Liver (tissue), 9 donors: Measurements from ENCODE around the gene SPG21. TPM values are rescaled to one million over a fixed set of nuclear protein-coding genes. Genes with fewer than 3 reads are reported as not detected.

ENCODE experiments used
- DNase-seq: peaks from one replicate; pipeline ENCODE4 v3.0.0-alpha.2; 2017; ENCODE audit warnings: low spot score
- H3K27ac ChIP-seq, 2 donors: one replicate each; pipeline ENCODE4 v1.7.0; 2013; ENCODE audit warnings: inconsistent platforms in 2 of 2, low read length in 2 of 2, control low read depth in 1 of 2, low read depth in 1 of 2, mild to moderate bottlenecking in 1 of 2
- H3K27me3 ChIP-seq, 4 donors: one replicate each; pipeline versions ENCODE4 v1.6.1 to v1.7.0; 2013; ENCODE audit warnings: low read length in 3 of 4, inconsistent platforms in 1 of 4, mild to moderate bottlenecking in 1 of 4, moderate library complexity in 1 of 4; ENCODE audit not compliant: control insufficient read depth in 4 of 4, insufficient read depth in 4 of 4
- H3K36me3 ChIP-seq, 4 donors: one replicate each; pipeline versions ENCODE4 v1.6.1 to v1.7.0; 2013; ENCODE audit warnings: low read length in 3 of 4, mild to moderate bottlenecking in 3 of 4, low read depth in 1 of 4, moderate library complexity in 1 of 4; ENCODE audit not compliant: control insufficient read depth in 4 of 4, insufficient read depth in 3 of 4
- H3K4me1 ChIP-seq, 4 donors: one replicate each; pipeline versions ENCODE4 v1.6.1 to v1.7.0; 2013; ENCODE audit warnings: low read length in 3 of 4, mild to moderate bottlenecking in 3 of 4, moderate library complexity in 1 of 4; ENCODE audit not compliant: control insufficient read depth in 4 of 4, insufficient read depth in 4 of 4
- H3K4me3 ChIP-seq, 3 donors: one replicate each; pipeline versions ENCODE4 v1.6.1 to v1.7.0; 2013; ENCODE audit warnings: low read length in 3 of 3, control low read depth in 1 of 3, low read depth in 1 of 3, mild to moderate bottlenecking in 1 of 3
- H3K9ac ChIP-seq, 2 donors: one replicate each; pipeline ENCODE4 v1.7.0; 2013; ENCODE audit warnings: low read length in 2 of 2, mild to moderate bottlenecking in 2 of 2, moderate library complexity in 2 of 2, control low read depth in 1 of 2, low read depth in 1 of 2
- H3K9me3 ChIP-seq, 4 donors: one replicate each; pipeline versions ENCODE4 v1.6.1 to v1.7.0; 2013; ENCODE audit warnings: low read length in 3 of 4; ENCODE audit not compliant: control insufficient read depth in 4 of 4
- ATF3 ChIP-seq: IDR thresholded peaks from 2 replicates; pipeline ENCODE4 v1.6.1; 2016; ENCODE audit warnings: antibody characterized with exemption
- CTCF ChIP-seq: fragments of 150-350 bp; IDR thresholded peaks from 2 replicates; pipeline ENCODE4 v1.5.1; 2017; ENCODE audit warnings: improper control_type of control experiment, low read depth, low read length; ENCODE audit not compliant: missing input control
- EGR1 ChIP-seq, 2 donors: IDR thresholded peaks; 2 replicates each; pipeline ENCODE4 v1.6.1; 2016 to 2018; ENCODE audit warnings: antibody characterized with exemption in 2 of 2, low read depth in 2 of 2
- FOXA1 ChIP-seq: IDR thresholded peaks from 2 replicates; pipeline ENCODE4 v1.6.1; 2016; ENCODE audit warnings: antibody characterized with exemption
- FOXA2 ChIP-seq: IDR thresholded peaks from 2 replicates; pipeline ENCODE4 v1.6.1; 2016; ENCODE audit warnings: antibody characterized with exemption
- GABPA ChIP-seq, 2 donors: IDR thresholded peaks in 1 of 2; conservative IDR thresholded peaks in 1 of 2; 2 replicates each; pipeline ENCODE4 v1.6.1; 2016; ENCODE audit warnings: antibody characterized with exemption in 2 of 2, mild to moderate bottlenecking in 1 of 2, moderate library complexity in 1 of 2
- HNF4A ChIP-seq, 2 donors: conservative IDR thresholded peaks; 2 replicates each; pipeline ENCODE4 v1.6.1; 2016; ENCODE audit warnings: antibody characterized with exemption in 2 of 2, mild to moderate bottlenecking in 2 of 2
- HNF4G ChIP-seq: IDR thresholded peaks from 2 replicates; pipeline ENCODE4 v1.6.1; 2016; ENCODE audit warnings: antibody characterized with exemption
- JUND ChIP-seq, 2 donors: IDR thresholded peaks; 2 replicates each; pipeline ENCODE4 v1.6.1; 2016; ENCODE audit warnings: antibody characterized with exemption in 2 of 2
- MAX ChIP-seq: IDR thresholded peaks from 2 replicates; pipeline ENCODE4 v1.6.1; 2016; ENCODE audit warnings: antibody characterized with exemption
- NR2F2 ChIP-seq: IDR thresholded peaks from 2 replicates; pipeline ENCODE4 v1.6.1; 2016; ENCODE audit warnings: antibody characterized with exemption
- RAD21 ChIP-seq, 2 donors: IDR thresholded peaks; 2 replicates each; pipeline ENCODE4 v1.6.1; 2016; ENCODE audit warnings: antibody characterized with exemption in 2 of 2, mild to moderate bottlenecking in 2 of 2
- REST ChIP-seq: IDR thresholded peaks from 2 replicates; pipeline ENCODE4 v1.6.1; 2016; ENCODE audit warnings: antibody characterized with exemption, mild to moderate bottlenecking
- RXRA ChIP-seq, 2 donors: IDR thresholded peaks; 2 replicates each; pipeline ENCODE4 v1.6.1; 2017 to 2018; ENCODE audit warnings: antibody characterized with exemption in 2 of 2, mild to moderate bottlenecking in 1 of 2
- SP1 ChIP-seq: IDR thresholded peaks from 2 replicates; pipeline ENCODE4 v1.6.1; 2018; ENCODE audit warnings: antibody characterized with exemption, mild to moderate bottlenecking
- TAF1 ChIP-seq: conservative IDR thresholded peaks from 2 replicates; pipeline ENCODE4 v1.6.1; 2016; ENCODE audit warnings: antibody characterized with exemption, mild to moderate bottlenecking
- YY1 ChIP-seq: IDR thresholded peaks from 2 replicates; pipeline ENCODE4 v1.6.1; 2016; ENCODE audit warnings: antibody characterized with exemption, mild to moderate bottlenecking
- ZBTB33 ChIP-seq: IDR thresholded peaks from 2 replicates; pipeline ENCODE4 v1.6.1; 2016; ENCODE audit warnings: antibody characterized with exemption
- WGBS: extraction: QIAGEN DNeasy Blood & Tissue Kit; methylation state at CpG from one replicate; pipeline ENCODE4 v1.1.7; 2013; 5-methylcytosine and 5-hydroxymethylcytosine counted together
- polyA plus RNA-seq, 2 donors: library from polyadenylated mRNA; stranded (reverse) in 1 of 2; unstranded in 1 of 2; fragments of 200-250 nt in 1 of 2; fragments of >200 nt in 1 of 2; fragmentation: Nextera tagmentation in 1 of 2; extraction: Ambion mirVana in 1 of 2; gene quantifications; one replicate each; pipeline versions ENCODE4 v1.2.1 to v1.2.3, GENCODE V29; 2013 to 2015
- total RNA-seq, 2 donors: library from RNA; depleted of rRNA; stranded (reverse); fragments of >200 nt; gene quantifications; one replicate each; pipeline ENCODE4 v1.2.3, GENCODE V29; 2014
- donor health status: healthy.
- donor health status: healthy.
- donor health status: healthy.
- donor health status: healthy.
- donor health status: healthy.

SPG21 gene
- total and polyA plus RNA-seq, 4 donors = 27.4 to 50.7 (median 41.2) TPM

GRCh38 chr15:65028921-65029735 lies 39.4 kb upstream of the SPG21 start, which contains the start of gene MTFMT:
TSS of gene MTFMT (minus strand) at chr15:65029639. CDS start at chr15:65029613, 26 bp downstream.
- H3K27me3 ChIP-seq = no peaks in the 10 kb centered on the region
- peaks cover 3 to 32% (median 25%) of the 10 kb centered on the region in 4 donors for H3K4me1 ChIP-seq
- no peaks in the 10 kb centered on the region for H3K9me3 ChIP-seq
- peak; percentile 96 for DNase-seq
- peak within 1 kb of the TSS; percentile 28 to 72 for H3K27ac ChIP-seq
- peaks cover 2 to 17% (median 7%) of the 10 kb centered on the region in 4 donors for H3K36me3 ChIP-seq
- TF ChIP-seq TAF1 (no peak), YY1 (no peak), HNF4A (conservative IDR thresholded peaks at IDR 0.05) (no peak), JUND (IDR thresholded peaks at IDR 0.05) (no peak), SP1 (no peak), RAD21 (IDR thresholded peaks at IDR 0.05) (peak in 1 of 2 donors; percentile 29), REST (peak; percentile 13), FOXA2 (no peak)
- H3K9ac ChIP-seq = peak within 1 kb of the TSS; percentile 83 to 90
- H3K4me3 ChIP-seq = peak within 1 kb of the TSS; percentile 59 to 92 (median 79)
- WGBS = under 1% methylated on average over 73 of the region's 73 CpGs

GRCh38 chr15:65028338-65028737 lies 38.6 kb upstream of the SPG21 start:
- 60% methylated on average over 10 of the region's 10 CpGs for WGBS
- Histone ChIP-seq H3K4me1 (peaks cover 3 to 24% (median 19%) of the 10 kb centered on the region in 4 donors), H3K4me3 (peak overlapping the region in 2 of 3 donors; percentile 10 to 92), H3K9ac (peak overlapping the region; percentile 36 to 90), H3K27ac (no peak overlapping the region), H3K27me3 (no peaks in the 10 kb centered on the region), H3K9me3 (no peaks in the 10 kb centered on the region), H3K36me3 (peaks cover 2 to 22% (median 9%) of the 10 kb centered on the region in 4 donors)
- no peak for DNase-seq
- TF ChIP-seq HNF4A (conservative IDR thresholded peaks at IDR 0.05) (no peak), ZBTB33 (no peak), TAF1 (no peak), REST (no peak), YY1 (no peak), RAD21 (IDR thresholded peaks at IDR 0.05) (no peak), RXRA (IDR thresholded peaks at IDR 0.05) (no peak), ATF3 (no peak), JUND (IDR thresholded peaks at IDR 0.05) (no peak), CTCF (no peak), EGR1 (IDR thresholded peaks at IDR 0.05; ENCODE audit: low read depth in 2 of 2) (no peak), FOXA2 (no peak), HNF4G (no peak), FOXA1 (no peak), NR2F2 (no peak), GABPA (IDR thresholded peaks at IDR 0.05 in 1 of 2, conservative IDR thresholded peaks at IDR 0.05 in 1 of 2) (no peak), SP1 (no peak), MAX (no peak)
